Activated CD4-positive, alpha-beta memory T cell treated with anti-CD3 and anti-CD28 coated beads, Interleukin-2, amount 10 ng/mL, durations not matched to agents 7 days and 5 days (primary cell): ENCODE measurements around the gene YBX2. TPM values are rescaled to one million over a fixed set of nuclear protein-coding genes. Genes with fewer than 3 reads are reported as not detected.

ENCODE experiments used
- total RNA-seq, 2 experiments: library from RNA; stranded (reverse); gene quantifications; one replicate each; pipeline ENCODE4 v1.2.3, GENCODE V29; 2021

YBX2 gene
- total RNA-seq, 2 experiments from 2014 or later, result 1.5 to 1.6 TPM

Other genes with a start within 250 kb of the YBX2 start
- gene CLEC10A, start 214.4 kb downstream of the YBX2 start, total RNA-seq, result not detected
- gene ASGR2, start 179.8 kb downstream of the YBX2 start, total RNA-seq, result not detected
- gene ASGR1, start 115.3 kb downstream of the YBX2 start, total RNA-seq, result under 1 TPM; 0.60 to 0.73 TPM
- gene DLG4, start 74.8 kb downstream of the YBX2 start, total RNA-seq, result 1 to 10 TPM; 5.2 to 5.3 TPM
- 100 to 1,000 TPM; 364 to 370 TPM for gene ACADVL, start 74.7 kb downstream of the YBX2 start, total RNA-seq
- 10 to 100 TPM; 47.2 to 49.1 TPM for gene DVL2, start 60.1 kb downstream of the YBX2 start, total RNA-seq
- 10 to 100 TPM; 45.9 to 53.1 TPM for gene PHF23, start 55.2 kb downstream of the YBX2 start, total RNA-seq
- 100 to 1,000 TPM; 303 to 313 TPM for gene GABARAP, start 52.2 kb downstream of the YBX2 start, total RNA-seq
- 100 to 1,000 TPM; 170 to 175 TPM for gene CTDNEP1, start 42.9 kb downstream of the YBX2 start, total RNA-seq
- gene ELP5, start 42.4 kb downstream of the YBX2 start, total RNA-seq, result 10 to 100 TPM; 40.4 to 42.1 TPM
- under 1 TPM; 0.15 to 0.80 TPM for gene CLDN7, start 32.2 kb downstream of the YBX2 start, total RNA-seq
- gene SLC2A4, start 12.9 kb downstream of the YBX2 start, total RNA-seq, result not detected
- 100 to 1,000 TPM; 419 to 420 TPM for gene EIF5A, start 13.0 kb upstream of the YBX2 start, total RNA-seq
- 10 to 100 TPM; 69.8 to 74.7 TPM for gene GPS2, start 20.7 kb upstream of the YBX2 start, total RNA-seq
- gene NEURL4, start 34.7 kb upstream of the YBX2 start, total RNA-seq, result 10 to 100 TPM; 28.4 to 31.2 TPM
- gene ACAP1, start 41.9 kb upstream of the YBX2 start, total RNA-seq, result 100 to 1,000 TPM; 682 to 709 TPM
- gene KCTD11, start 57.5 kb upstream of the YBX2 start, total RNA-seq, result 1 to 10 TPM; 5.8 to 5.9 TPM
- gene TMEM95, start 60.5 kb upstream of the YBX2 start, total RNA-seq, result not detected
- gene TNK1, start 86.5 kb upstream of the YBX2 start, total RNA-seq, result under 1 TPM; 0.25 to 0.86 TPM
- gene PLSCR3, start 99.9 kb upstream of the YBX2 start, total RNA-seq, result 100 to 1,000 TPM; 149 to 156 TPM
- gene TMEM256, start 109.5 kb upstream of the YBX2 start, total RNA-seq, result 10 to 100 TPM; 73.2 to 77.0 TPM
- gene NLGN2, start 113.2 kb upstream of the YBX2 start, total RNA-seq, result 1 to 10 TPM; 3.2 to 3.7 TPM
- not detected for gene SPEM1, start 125.7 kb upstream of the YBX2 start, total RNA-seq
- not detected for gene SPEM2, start 131.0 kb upstream of the YBX2 start, total RNA-seq
- gene SPEM3, start 134.2 kb upstream of the YBX2 start, total RNA-seq, result not detected
- gene TMEM102, start 140.8 kb upstream of the YBX2 start, total RNA-seq, result 10 to 100 TPM; 18.0 TPM
- gene FGF11, start 144.9 kb upstream of the YBX2 start, total RNA-seq, result 10 to 100 TPM in 1 of 2 experiments, 1 to 10 TPM in 1; 8.9 to 10.8 TPM
- gene CHRNB1, start 150.4 kb upstream of the YBX2 start, total RNA-seq, result 10 to 100 TPM; 13.0 to 14.6 TPM
- gene ZBTB4, start 185.0 kb upstream of the YBX2 start, total RNA-seq, result 10 to 100 TPM; 27.4 to 27.9 TPM
- gene SLC35G6, start 186.8 kb upstream of the YBX2 start, total RNA-seq, result not detected
- 100 to 1,000 TPM; 169 to 172 TPM for gene POLR2A, start 189.7 kb upstream of the YBX2 start, total RNA-seq